ENCODE data around the gene ENTPD3. TPM values are rescaled to one million over a fixed set of nuclear protein-coding genes. Genes with fewer than 3 reads are reported as not detected.
"Not testable (repeated sequence)": the region's sequence is repeated elsewhere in the genome, so short reads cannot be mapped to it uniquely, and the experiment has no call there.

ENTPD3 gene
- total and polyA plus RNA-seq, 4 donors: 1.5 to 6.1 (median 3.7) TPM

- TF ChIP-seq, protein P1, sequence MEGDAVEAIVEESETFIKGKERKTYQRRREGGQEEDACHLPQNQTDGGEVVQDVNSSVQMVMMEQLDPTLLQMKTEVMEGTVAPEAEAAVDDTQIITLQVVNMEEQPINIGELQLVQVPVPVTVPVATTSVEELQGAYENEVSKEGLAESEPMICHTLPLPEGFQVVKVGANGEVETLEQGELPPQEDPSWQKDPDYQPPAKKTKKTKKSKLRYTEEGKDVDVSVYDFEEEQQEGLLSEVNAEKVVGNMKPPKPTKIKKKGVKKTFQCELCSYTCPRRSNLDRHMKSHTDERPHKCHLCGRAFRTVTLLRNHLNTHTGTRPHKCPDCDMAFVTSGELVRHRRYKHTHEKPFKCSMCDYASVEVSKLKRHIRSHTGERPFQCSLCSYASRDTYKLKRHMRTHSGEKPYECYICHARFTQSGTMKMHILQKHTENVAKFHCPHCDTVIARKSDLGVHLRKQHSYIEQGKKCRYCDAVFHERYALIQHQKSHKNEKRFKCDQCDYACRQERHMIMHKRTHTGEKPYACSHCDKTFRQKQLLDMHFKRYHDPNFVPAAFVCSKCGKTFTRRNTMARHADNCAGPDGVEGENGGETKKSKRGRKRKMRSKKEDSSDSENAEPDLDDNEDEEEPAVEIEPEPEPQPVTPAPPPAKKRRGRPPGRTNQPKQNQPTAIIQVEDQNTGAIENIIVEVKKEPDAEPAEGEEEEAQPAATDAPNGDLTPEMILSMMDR (IDR thresholded peaks at IDR 0.05; ENCODE audit: control extremely low read depth, extremely low read depth): no peak
- WGBS, 2 donors: 47 to 55% methylated on average over 29 of the region's 29 CpGs
- Histone ChIP-seq H3K36me3 (ENCODE audit: control insufficient read depth in 4 of 4, insufficient read depth in 4 of 4, low read length in 4 of 4) (peaks cover 13 to 31% (median 16%) of the 10 kb centered on the region in 4 donors), H3K9ac (ENCODE audit: insufficient read depth in 1 of 2, low read length in 2 of 2) (peak overlapping the region; percentile 88 to 99), H3K4me1 (ENCODE audit: control insufficient read depth in 5 of 5, insufficient read depth in 5 of 5, low read length in 5 of 5) (peaks cover 10 to 28% (median 13%) of the 10 kb centered on the region in 5 donors), H3K4me3 (no peak overlapping the region), H3K27me3 (ENCODE audit: control insufficient read depth in 3 of 3, insufficient read depth in 3 of 3, low read length in 2 of 3) (no peaks in the 10 kb centered on the region), H3K27ac (ENCODE audit: low read depth in 1 of 2, low read length in 1 of 2) (peak overlapping the region; percentile 27 to 84), H3K9me3 (ENCODE audit: control insufficient read depth in 4 of 4, insufficient read depth in 3 of 4, low read length in 3 of 4) (no peaks in the 10 kb centered on the region)
- ATAC-seq (ENCODE audit: insufficient read depth, low FRiP score) (no peak), DNase-seq (no peak)
These were observed 69.4 kb downstream of the ENTPD3 start for GRCh38 chr3:40456279-40456939.

- ATAC-seq (ENCODE audit: insufficient read depth, low FRiP score): peak; percentile 92
- Histone ChIP-seq H3K4me1 (ENCODE audit: control insufficient read depth in 5 of 5, insufficient read depth in 5 of 5, low read length in 5 of 5) (peaks cover 10 to 25% (median 11%) of the 10 kb centered on the region in 5 donors), H3K27ac (ENCODE audit: low read depth in 1 of 2, low read length in 1 of 2) (peak within 1 kb of the TSS; percentile 95 to 96)
These were observed 70.2 kb downstream of the ENTPD3 start, which contains the start of gene RPL14 for GRCh38 chr3:40456940-40457823. TSS of gene RPL14 (plus strand) at chr3:40457339. CDS start at chr3:40457472, 133 bp downstream.

GRCh38 chr3:40458473-40458872, 71.5 kb downstream of the ENTPD3 start:
- H3K9me3 ChIP-seq (ENCODE audit: control insufficient read depth in 4 of 4, insufficient read depth in 3 of 4, low read length in 3 of 4): no peaks in the 10 kb centered on the region
- H3K27ac ChIP-seq (ENCODE audit: low read depth in 1 of 2, low read length in 1 of 2): peak overlapping the region in 1 of 2 donors; percentile 34
- ATAC-seq (ENCODE audit: insufficient read depth, low FRiP score) (no peak), DNase-seq (no peak)
- 89 to 94% methylated on average over 4 of the region's 4 CpGs for WGBS, 2 donors
- H3K36me3 ChIP-seq (ENCODE audit: control insufficient read depth in 4 of 4, insufficient read depth in 4 of 4, low read length in 4 of 4): peaks cover 15 to 38% (median 19%) of the 10 kb centered on the region in 4 donors
- H3K27me3 ChIP-seq (ENCODE audit: control insufficient read depth in 3 of 3, insufficient read depth in 3 of 3, low read length in 2 of 3): no peaks in the 10 kb centered on the region
- H3K9ac ChIP-seq (ENCODE audit: insufficient read depth in 1 of 2, low read length in 2 of 2): peak overlapping the region; percentile 84 to 92
- H3K4me1 ChIP-seq (ENCODE audit: control insufficient read depth in 5 of 5, insufficient read depth in 5 of 5, low read length in 5 of 5): peaks cover 7 to 20% (median 10%) of the 10 kb centered on the region in 5 donors
- no peak overlapping the region for H3K4me3 ChIP-seq
- TF ChIP-seq, protein P1 (IDR thresholded peaks at IDR 0.05; ENCODE audit: control extremely low read depth, extremely low read depth): no peak

More at GRCh38 chr3:40456940-40457823, 70.2 kb downstream of the ENTPD3 start, which contains the start of gene RPL14:
- Histone ChIP-seq H3K9me3 (ENCODE audit: control insufficient read depth in 4 of 4, insufficient read depth in 3 of 4, low read length in 3 of 4) (no peaks in the 10 kb centered on the region), H3K9ac (ENCODE audit: insufficient read depth in 1 of 2, low read length in 2 of 2) (peak within 1 kb of the TSS; percentile 92 to 99), H3K4me3 (peak within 1 kb of the TSS; percentile 83), H3K27me3 (ENCODE audit: control insufficient read depth in 3 of 3, insufficient read depth in 3 of 3, low read length in 2 of 3) (no peaks in the 10 kb centered on the region), H3K36me3 (ENCODE audit: control insufficient read depth in 4 of 4, insufficient read depth in 4 of 4, low read length in 4 of 4) (peaks cover 14 to 31% (median 17%) of the 10 kb centered on the region in 4 donors)
- WGBS, 2 donors: 1% methylated on average over 76 to 79 of the region's 79 CpGs
- TF ChIP-seq, protein P1 (IDR thresholded peaks at IDR 0.05; ENCODE audit: control extremely low read depth, extremely low read depth): no peak
- peak; percentile 97 to 99 (median 97) for DNase-seq

GRCh38 chr3:40460481-40460880, 73.5 kb downstream of the ENTPD3 start:
- H3K9ac ChIP-seq (ENCODE audit: insufficient read depth in 1 of 2, low read length in 2 of 2); H3K27me3 ChIP-seq (ENCODE audit: control insufficient read depth in 3 of 3, insufficient read depth in 3 of 3, low read length in 2 of 3); H3K4me3 ChIP-seq; H3K9me3 ChIP-seq (ENCODE audit: control insufficient read depth in 4 of 4, insufficient read depth in 3 of 4, low read length in 3 of 4); H3K27ac ChIP-seq (ENCODE audit: low read depth in 1 of 2, low read length in 1 of 2); ATAC-seq (ENCODE audit: insufficient read depth, low FRiP score); DNase-seq: not testable (repeated sequence)
- Histone ChIP-seq H3K36me3 (ENCODE audit: control insufficient read depth in 4 of 4, insufficient read depth in 4 of 4, low read length in 4 of 4) (peaks cover 23 to 44% (median 27%) of the 10 kb centered on the region in 4 donors), H3K4me1 (ENCODE audit: control insufficient read depth in 5 of 5, insufficient read depth in 5 of 5, low read length in 5 of 5) (peaks cover 7 to 13% (median 9%) of the 10 kb centered on the region in 5 donors)
- WGBS, 2 donors: 74 to 79% methylated on average over 6 of the region's 6 CpGs

All from lung (tissue), 12 donors.